Measurements from ENCODE around the gene RNU5B-1.
"Not testable (repeated sequence)": the region's sequence is repeated elsewhere in the genome, so short reads cannot be mapped to it uniquely, and the experiment has no call there.

RNU5B-1 gene

GRCh38 chr15:65338366-65338765 lies 33.9 kb downstream of the RNU5B-1 start:
- no peak for FAIRE-seq
- DNase-seq (ENCODE audit: insufficient read length) = no peak
- no peak for TF ChIP-seq TAF1 (IDR thresholded peaks at IDR 0.05; ENCODE audit: borderline replicate concordance, low read depth, low read length)

GRCh38 chr15:65338823-65339222 lies 34.3 kb downstream of the RNU5B-1 start:
- DNase-seq (ENCODE audit: insufficient read length) (no peak), FAIRE-seq (peak; percentile 5)
- TF ChIP-seq POLR2AphosphoS5 (IDR thresholded peaks at IDR 0.05; ENCODE audit: low read depth, low read length) = no peak
- no peak for TF ChIP-seq TAF1 (IDR thresholded peaks at IDR 0.05; ENCODE audit: borderline replicate concordance, low read depth, low read length)
- no peak for TF ChIP-seq POLR2A (IDR thresholded peaks at IDR 0.05; ENCODE audit: low read depth, low read length)

- DNase-seq (ENCODE audit: insufficient read length) (no peak), FAIRE-seq (no peak)
- TF ChIP-seq TAF1 (IDR thresholded peaks at IDR 0.05; ENCODE audit: borderline replicate concordance, low read depth, low read length) (no peak), POLR2A (IDR thresholded peaks at IDR 0.05; ENCODE audit: low read depth, low read length) (no peak), POLR2AphosphoS5 (IDR thresholded peaks at IDR 0.05; ENCODE audit: low read depth, low read length) (no peak)
Measured at GRCh38 chr15:65339416-65339815, 34.9 kb downstream of the RNU5B-1 start.

GRCh38 chr15:65339920-65340319 lies 35.4 kb downstream of the RNU5B-1 start:
- FAIRE-seq (no peak), DNase-seq (ENCODE audit: insufficient read length) (no peak)
- no peak for TF ChIP-seq POLR2AphosphoS5 (IDR thresholded peaks at IDR 0.05; ENCODE audit: low read depth, low read length)
- no peak for TF ChIP-seq TAF1 (IDR thresholded peaks at IDR 0.05; ENCODE audit: borderline replicate concordance, low read depth, low read length)
- no peak for TF ChIP-seq POLR2A (IDR thresholded peaks at IDR 0.05; ENCODE audit: low read depth, low read length)

GRCh38 chr15:65342493-65342892 lies 38.0 kb downstream of the RNU5B-1 start:
- no peak for TF ChIP-seq TAF1 (IDR thresholded peaks at IDR 0.05; ENCODE audit: borderline replicate concordance, low read depth, low read length)
- no peak for TF ChIP-seq POLR2AphosphoS5 (IDR thresholded peaks at IDR 0.05; ENCODE audit: low read depth, low read length)
- no peak for TF ChIP-seq POLR2A (IDR thresholded peaks at IDR 0.05; ENCODE audit: low read depth, low read length)
- no peak for DNase-seq (ENCODE audit: insufficient read length)
- FAIRE-seq = no peak

GRCh38 chr15:65343374-65343981 lies 39.0 kb downstream of the RNU5B-1 start:
- TF ChIP-seq TAF1 (IDR thresholded peaks at IDR 0.05; ENCODE audit: borderline replicate concordance, low read depth, low read length) = no peak
- TF ChIP-seq POLR2AphosphoS5 (IDR thresholded peaks at IDR 0.05; ENCODE audit: low read depth, low read length) = no peak
- TF ChIP-seq POLR2A (IDR thresholded peaks at IDR 0.05; ENCODE audit: low read depth, low read length) = no peak
- no peak for FAIRE-seq
- DNase-seq (ENCODE audit: insufficient read length) = no peak

- TF ChIP-seq POLR2AphosphoS5 (IDR thresholded peaks at IDR 0.05; ENCODE audit: low read depth, low read length) (no peak), POLR2A (IDR thresholded peaks at IDR 0.05; ENCODE audit: low read depth, low read length) (no peak), TAF1 (IDR thresholded peaks at IDR 0.05; ENCODE audit: borderline replicate concordance, low read depth, low read length) (no peak)
- FAIRE-seq = no peak
- no peak for DNase-seq (ENCODE audit: insufficient read length)
Measured at GRCh38 chr15:65344214-65344913, 39.9 kb downstream of the RNU5B-1 start.

GRCh38 chr15:65344914-65345275 lies 40.4 kb downstream of the RNU5B-1 start:
- no peak for DNase-seq (ENCODE audit: insufficient read length)
- FAIRE-seq = no peak
- no peak for TF ChIP-seq TAF1 (IDR thresholded peaks at IDR 0.05; ENCODE audit: borderline replicate concordance, low read depth, low read length)
- TF ChIP-seq POLR2AphosphoS5 (IDR thresholded peaks at IDR 0.05; ENCODE audit: low read depth, low read length) = no peak
- no peak for TF ChIP-seq POLR2A (IDR thresholded peaks at IDR 0.05; ENCODE audit: low read depth, low read length)

GRCh38 chr15:65346856-65347598 lies 42.5 kb downstream of the RNU5B-1 start:
- no peak for DNase-seq (ENCODE audit: insufficient read length)
- no peak for FAIRE-seq
- no peak for TF ChIP-seq TAF1 (IDR thresholded peaks at IDR 0.05; ENCODE audit: borderline replicate concordance, low read depth, low read length)
- no peak for TF ChIP-seq POLR2AphosphoS5 (IDR thresholded peaks at IDR 0.05; ENCODE audit: low read depth, low read length)

GRCh38 chr15:65347756-65348155 lies 43.3 kb downstream of the RNU5B-1 start:
- DNase-seq (ENCODE audit: insufficient read length); FAIRE-seq: not testable (repeated sequence)

- TF ChIP-seq TAF1 (IDR thresholded peaks at IDR 0.05; ENCODE audit: borderline replicate concordance, low read depth, low read length) (no peak), POLR2A (IDR thresholded peaks at IDR 0.05; ENCODE audit: low read depth, low read length) (no peak), POLR2AphosphoS5 (IDR thresholded peaks at IDR 0.05; ENCODE audit: low read depth, low read length) (no peak)
- FAIRE-seq (no peak), DNase-seq (ENCODE audit: insufficient read length) (no peak)
Measured at GRCh38 chr15:65349338-65349737, 44.9 kb downstream of the RNU5B-1 start.

- FAIRE-seq; DNase-seq (ENCODE audit: insufficient read length): not testable (repeated sequence)
Measured at GRCh38 chr15:65351972-65352371, 47.5 kb downstream of the RNU5B-1 start.
